K562 (cell line): ENCODE results near the gene TMEM100. TPM values are rescaled to one million over a fixed set of nuclear protein-coding genes. Genes with fewer than 3 reads are reported as not detected.
A peak's percentile ranks its signal among the peaks of the same experiment; 100 is the strongest.

Experiments used
- BRD4 ChIP-seq: fragments of 200-600 bp; sonication (generic); IDR thresholded peaks from 2 replicates; pipeline ENCODE4 v1.6.1; 2017; ENCODE audit warnings: inconsistent platforms
- FOXP1 ChIP-seq: sonication (generic); formaldehyde crosslinking; IDR thresholded peaks from 2 replicates; pipeline ENCODE4 v1.8.0; 2022; ENCODE audit warnings: mild to moderate bottlenecking, missing genetic modification reagents
- MTF1 ChIP-seq: fragments of 250-450 bp; sonication (Bioruptor Pico); IDR thresholded peaks from 2 replicates; pipeline ENCODE4 v1.9.0; 2021; ENCODE audit warnings: moderate library complexity, mild to moderate bottlenecking, inconsistent platforms, borderline replicate concordance
- POLR3A ChIP-seq: IDR thresholded peaks from 2 replicates; pipeline ENCODE4 v1.6.1; 2011; ENCODE audit warnings: borderline replicate concordance, mild to moderate bottlenecking, moderate library complexity; ENCODE audit not compliant: insufficient read length, insufficient read depth; ENCODE audit errors: extremely low read depth
- SMARCA4 ChIP-seq: fragments of 450-650 bp; IDR thresholded peaks from 2 replicates; pipeline ENCODE4 v1.6.1; 2016
- STAT5A ChIP-seq: IDR thresholded peaks from 2 replicates; pipeline ENCODE4 v1.6.1; 2012; ENCODE audit warnings: low read length, inconsistent platforms, borderline replicate concordance
- TEAD2 ChIP-seq: fragments of 450-650 bp; IDR thresholded peaks from 2 replicates; pipeline ENCODE4 v1.6.1; 2016; ENCODE audit warnings: missing genetic modification characterization, control low read depth, missing compliant biosample characterization
- ZBTB7A ChIP-seq: IDR thresholded peaks from 2 replicates; pipeline ENCODE4 v1.6.1; 2011; ENCODE audit warnings: low read depth, mild to moderate bottlenecking, low read length, moderate library complexity, borderline replicate concordance; ENCODE audit not compliant: control insufficient read depth
- ZNF445 ChIP-seq: fragments of 250-450 bp; sonication (Bioruptor Pico); IDR thresholded peaks from 2 replicates; pipeline ENCODE4 v1.4.0; 2020; ENCODE audit warnings: low read depth, mild to moderate bottlenecking, moderate library complexity
- ZNF830 ChIP-seq: fragments of 250-450 bp; sonication (Bioruptor Pico); IDR thresholded peaks from 2 replicates; pipeline ENCODE4 v1.5.0; 2021; ENCODE audit warnings: mild to moderate bottlenecking
- polyA plus RNA-seq, 8 experiments: library from polyadenylated mRNA; depleted of rRNA in 4 of 8; stranded (reverse) in 5 of 8; unstranded in 3 of 8; fragments of >200 nt; fragmentation: Nextera tagmentation in 2 of 8; fragmentation: Illumina TruSeq in 1 of 8; extraction: Ambion mirVana in 2 of 8; extraction: Trizol in 1 of 8; gene quantifications; 2 replicates each; pipeline versions ENCODE4 v1.2.1 to v1.2.3, GENCODE V29; 2011 to 2014; ENCODE audit warnings: inconsistent platforms in 1 of 8, missing spikeins in 1 of 8
- total RNA-seq, 7 experiments: library from RNA; depleted of rRNA in 6 of 7; stranded (reverse); fragments of >200 nt in 6 of 7; fragmentation: Illumina TruSeq in 2 of 7; extraction: Trizol in 2 of 7; gene quantifications; 2 replicates each; pipeline versions ENCODE4 v1.2.1 to v1.2.3, GENCODE V29; 2011 to 2021; ENCODE audit warnings: low replicate concordance in 1 of 7
- TF ChIP-seq, protein P1 (sequence below): fragments of 450-650 bp; IDR thresholded peaks from 2 replicates; pipeline ENCODE4 v1.6.1; 2018; ENCODE audit not compliant: partially characterized antibody
- TF ChIP-seq, protein P2 (sequence below): fragments of 200-800 bp; sonication (Bioruptor generic); IDR thresholded peaks from 2 replicates; pipeline ENCODE4 v1.6.1; 2017; ENCODE audit warnings: missing genetic modification characterization, missing compliant biosample characterization
- TF ChIP-seq, protein P3 (sequence below): sonication (generic); formaldehyde crosslinking; IDR thresholded peaks from 2 replicates; pipeline ENCODE4 v1.8.0; 2022; ENCODE audit warnings: mild to moderate bottlenecking, low read depth, missing genetic modification reagents
- TF ChIP-seq, protein P4 (sequence below), 2 experiments: fragments of 450-650 bp; IDR thresholded peaks; 2 replicates each; pipeline ENCODE4 v1.6.1; 2018; ENCODE audit warnings: mild to moderate bottlenecking in 2 of 2, low read depth in 1 of 2; ENCODE audit not compliant: partially characterized antibody in 2 of 2
- TF ChIP-seq, protein P5 (sequence below): IDR thresholded peaks from 2 replicates; pipeline ENCODE4 v1.6.1; 2011; ENCODE audit not compliant: insufficient read length; ENCODE audit errors: extremely low read depth

TMEM100 gene
- total and polyA plus RNA-seq, 9 of the 15 experiments (the other 6 are each of a cell fraction or from before 2014, with no cell fraction given): 0.12 to 0.50 (median 0.19) TPM

DNA sequence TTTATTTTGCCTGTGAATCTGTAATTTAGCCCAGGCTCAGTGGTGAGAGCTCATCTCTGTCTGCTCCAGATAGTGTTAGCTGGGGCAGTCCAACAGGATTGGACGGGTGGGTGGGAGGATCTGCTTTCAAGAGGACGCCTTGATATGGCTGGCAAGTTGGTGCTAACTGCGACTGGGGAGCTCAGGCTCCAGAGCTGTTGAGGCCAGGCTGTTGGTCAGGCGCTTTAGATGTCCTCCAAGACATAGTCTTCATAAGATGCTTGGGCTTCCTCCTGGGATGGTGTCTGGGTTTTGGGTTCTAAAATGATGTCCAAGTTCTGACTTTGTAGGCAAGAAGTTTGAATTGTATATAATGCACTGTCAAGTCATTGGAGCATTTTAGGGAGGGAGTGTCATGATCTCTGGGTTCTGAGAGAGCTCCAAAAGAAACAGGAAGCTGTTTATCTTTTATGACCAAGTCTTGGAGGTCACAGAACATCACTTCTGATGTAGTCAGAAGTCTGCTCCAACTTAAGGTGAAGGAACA is 15.4 kb upstream of the TMEM100 start (continued):
- TF ChIP-seq TEAD2: no peak
- TF ChIP-seq, protein P1, sequence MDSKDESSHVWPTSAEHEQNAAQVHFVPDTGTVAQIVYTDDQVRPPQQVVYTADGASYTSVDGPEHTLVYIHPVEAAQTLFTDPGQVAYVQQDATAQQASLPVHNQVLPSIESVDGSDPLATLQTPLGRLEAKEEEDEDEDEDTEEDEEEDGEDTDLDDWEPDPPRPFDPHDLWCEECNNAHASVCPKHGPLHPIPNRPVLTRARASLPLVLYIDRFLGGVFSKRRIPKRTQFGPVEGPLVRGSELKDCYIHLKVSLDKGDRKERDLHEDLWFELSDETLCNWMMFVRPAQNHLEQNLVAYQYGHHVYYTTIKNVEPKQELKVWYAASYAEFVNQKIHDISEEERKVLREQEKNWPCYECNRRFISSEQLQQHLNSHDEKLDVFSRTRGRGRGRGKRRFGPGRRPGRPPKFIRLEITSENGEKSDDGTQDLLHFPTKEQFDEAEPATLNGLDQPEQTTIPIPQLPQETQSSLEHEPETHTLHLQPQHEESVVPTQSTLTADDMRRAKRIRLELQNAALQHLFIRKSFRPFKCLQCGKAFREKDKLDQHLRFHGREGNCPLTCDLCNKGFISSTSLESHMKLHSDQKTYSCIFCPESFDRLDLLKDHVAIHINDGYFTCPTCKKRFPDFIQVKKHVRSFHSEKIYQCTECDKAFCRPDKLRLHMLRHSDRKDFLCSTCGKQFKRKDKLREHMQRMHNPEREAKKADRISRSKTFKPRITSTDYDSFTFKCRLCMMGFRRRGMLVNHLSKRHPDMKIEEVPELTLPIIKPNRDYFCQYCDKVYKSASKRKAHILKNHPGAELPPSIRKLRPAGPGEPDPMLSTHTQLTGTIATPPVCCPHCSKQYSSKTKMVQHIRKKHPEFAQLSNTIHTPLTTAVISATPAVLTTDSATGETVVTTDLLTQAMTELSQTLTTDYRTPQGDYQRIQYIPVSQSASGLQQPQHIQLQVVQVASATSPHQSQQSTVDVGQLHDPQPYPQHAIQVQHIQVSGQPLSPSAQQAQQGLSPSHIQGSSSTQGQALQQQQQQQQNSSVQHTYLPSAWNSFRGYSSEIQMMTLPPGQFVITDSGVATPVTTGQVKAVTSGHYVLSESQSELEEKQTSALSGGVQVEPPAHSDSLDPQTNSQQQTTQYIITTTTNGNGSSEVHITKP: peak; percentile 97
- TF ChIP-seq ZBTB7A: no peak
- TF ChIP-seq, protein P2, sequence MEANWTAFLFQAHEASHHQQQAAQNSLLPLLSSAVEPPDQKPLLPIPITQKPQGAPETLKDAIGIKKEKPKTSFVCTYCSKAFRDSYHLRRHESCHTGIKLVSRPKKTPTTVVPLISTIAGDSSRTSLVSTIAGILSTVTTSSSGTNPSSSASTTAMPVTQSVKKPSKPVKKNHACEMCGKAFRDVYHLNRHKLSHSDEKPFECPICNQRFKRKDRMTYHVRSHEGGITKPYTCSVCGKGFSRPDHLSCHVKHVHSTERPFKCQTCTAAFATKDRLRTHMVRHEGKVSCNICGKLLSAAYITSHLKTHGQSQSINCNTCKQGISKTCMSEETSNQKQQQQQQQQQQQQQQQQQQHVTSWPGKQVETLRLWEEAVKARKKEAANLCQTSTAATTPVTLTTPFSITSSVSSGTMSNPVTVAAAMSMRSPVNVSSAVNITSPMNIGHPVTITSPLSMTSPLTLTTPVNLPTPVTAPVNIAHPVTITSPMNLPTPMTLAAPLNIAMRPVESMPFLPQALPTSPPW (CRISPR knock-in tag): peak; percentile 56; the same call in 1 of the 2 replicates
- no peak for TF ChIP-seq BRD4
- TF ChIP-seq ZNF830 (CRISPR knock-in tag): no peak
- TF ChIP-seq, protein P3, sequence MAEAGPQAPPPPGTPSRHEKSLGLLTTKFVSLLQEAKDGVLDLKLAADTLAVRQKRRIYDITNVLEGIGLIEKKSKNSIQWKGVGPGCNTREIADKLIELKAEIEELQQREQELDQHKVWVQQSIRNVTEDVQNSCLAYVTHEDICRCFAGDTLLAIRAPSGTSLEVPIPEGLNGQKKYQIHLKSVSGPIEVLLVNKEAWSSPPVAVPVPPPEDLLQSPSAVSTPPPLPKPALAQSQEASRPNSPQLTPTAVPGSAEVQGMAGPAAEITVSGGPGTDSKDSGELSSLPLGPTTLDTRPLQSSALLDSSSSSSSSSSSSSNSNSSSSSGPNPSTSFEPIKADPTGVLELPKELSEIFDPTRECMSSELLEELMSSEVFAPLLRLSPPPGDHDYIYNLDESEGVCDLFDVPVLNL (CRISPR knock-in tag): no peak
- TF ChIP-seq, protein P4, sequence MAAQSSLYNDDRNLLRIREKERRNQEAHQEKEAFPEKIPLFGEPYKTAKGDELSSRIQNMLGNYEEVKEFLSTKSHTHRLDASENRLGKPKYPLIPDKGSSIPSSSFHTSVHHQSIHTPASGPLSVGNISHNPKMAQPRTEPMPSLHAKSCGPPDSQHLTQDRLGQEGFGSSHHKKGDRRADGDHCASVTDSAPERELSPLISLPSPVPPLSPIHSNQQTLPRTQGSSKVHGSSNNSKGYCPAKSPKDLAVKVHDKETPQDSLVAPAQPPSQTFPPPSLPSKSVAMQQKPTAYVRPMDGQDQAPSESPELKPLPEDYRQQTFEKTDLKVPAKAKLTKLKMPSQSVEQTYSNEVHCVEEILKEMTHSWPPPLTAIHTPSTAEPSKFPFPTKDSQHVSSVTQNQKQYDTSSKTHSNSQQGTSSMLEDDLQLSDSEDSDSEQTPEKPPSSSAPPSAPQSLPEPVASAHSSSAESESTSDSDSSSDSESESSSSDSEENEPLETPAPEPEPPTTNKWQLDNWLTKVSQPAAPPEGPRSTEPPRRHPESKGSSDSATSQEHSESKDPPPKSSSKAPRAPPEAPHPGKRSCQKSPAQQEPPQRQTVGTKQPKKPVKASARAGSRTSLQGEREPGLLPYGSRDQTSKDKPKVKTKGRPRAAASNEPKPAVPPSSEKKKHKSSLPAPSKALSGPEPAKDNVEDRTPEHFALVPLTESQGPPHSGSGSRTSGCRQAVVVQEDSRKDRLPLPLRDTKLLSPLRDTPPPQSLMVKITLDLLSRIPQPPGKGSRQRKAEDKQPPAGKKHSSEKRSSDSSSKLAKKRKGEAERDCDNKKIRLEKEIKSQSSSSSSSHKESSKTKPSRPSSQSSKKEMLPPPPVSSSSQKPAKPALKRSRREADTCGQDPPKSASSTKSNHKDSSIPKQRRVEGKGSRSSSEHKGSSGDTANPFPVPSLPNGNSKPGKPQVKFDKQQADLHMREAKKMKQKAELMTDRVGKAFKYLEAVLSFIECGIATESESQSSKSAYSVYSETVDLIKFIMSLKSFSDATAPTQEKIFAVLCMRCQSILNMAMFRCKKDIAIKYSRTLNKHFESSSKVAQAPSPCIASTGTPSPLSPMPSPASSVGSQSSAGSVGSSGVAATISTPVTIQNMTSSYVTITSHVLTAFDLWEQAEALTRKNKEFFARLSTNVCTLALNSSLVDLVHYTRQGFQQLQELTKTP (IDR thresholded peaks at IDR 0.05; ENCODE audit: low read depth in 1 of 2, partially characterized antibody in 2 of 2): peak in 1 of 2 experiments; percentile 48
- no peak; the same call in none of the 2 replicates for TF ChIP-seq STAT5A
- TF ChIP-seq, protein P5, sequence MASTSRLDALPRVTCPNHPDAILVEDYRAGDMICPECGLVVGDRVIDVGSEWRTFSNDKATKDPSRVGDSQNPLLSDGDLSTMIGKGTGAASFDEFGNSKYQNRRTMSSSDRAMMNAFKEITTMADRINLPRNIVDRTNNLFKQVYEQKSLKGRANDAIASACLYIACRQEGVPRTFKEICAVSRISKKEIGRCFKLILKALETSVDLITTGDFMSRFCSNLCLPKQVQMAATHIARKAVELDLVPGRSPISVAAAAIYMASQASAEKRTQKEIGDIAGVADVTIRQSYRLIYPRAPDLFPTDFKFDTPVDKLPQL: no peak
- no peak for TF ChIP-seq FOXP1
- no peak for TF ChIP-seq ZNF445
- TF ChIP-seq POLR3A: no peak
- TF ChIP-seq MTF1 (CRISPR knock-in tag): no peak
- TF ChIP-seq SMARCA4: peak; percentile 76
